SH-SY5Y (cell line): ENCODE data around the gene SLC38A8.
A peak's percentile ranks its signal among the peaks of the same experiment; 100 is the strongest.

Experiments used
- GATA2 ChIP-seq: IDR thresholded peaks from 2 replicates; pipeline ENCODE4 v1.6.1; 2011; ENCODE audit warnings: mild to moderate bottlenecking, low read depth, low read length
- GATA3 ChIP-seq: IDR thresholded peaks from 2 replicates; pipeline ENCODE4 v1.6.1; 2011; ENCODE audit warnings: low read depth, mild to moderate bottlenecking, low read length, moderate library complexity

Gene SLC38A8

DNA sequence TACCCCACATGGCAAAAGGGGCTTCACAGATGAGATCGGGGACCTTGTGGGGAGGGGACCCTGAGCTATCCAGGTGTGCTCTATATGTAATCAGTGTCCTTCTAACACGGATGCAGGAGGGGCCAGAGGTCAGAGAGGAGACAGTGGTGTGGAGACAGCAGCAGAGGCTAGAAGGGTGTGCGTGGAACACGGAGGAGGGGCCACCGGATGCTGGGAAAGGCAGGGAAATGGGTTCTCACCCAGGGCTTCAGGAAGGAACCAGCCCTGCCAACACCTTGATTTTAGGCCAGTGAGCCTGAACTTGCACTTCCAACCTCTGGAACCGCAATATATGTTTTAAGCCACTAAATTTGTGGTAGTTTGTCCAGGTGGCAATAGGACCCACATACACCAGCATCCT lies 4.6 kb upstream of the SLC38A8 start:
- no peak for TF ChIP-seq GATA3
- no peak for TF ChIP-seq GATA2

DNA sequence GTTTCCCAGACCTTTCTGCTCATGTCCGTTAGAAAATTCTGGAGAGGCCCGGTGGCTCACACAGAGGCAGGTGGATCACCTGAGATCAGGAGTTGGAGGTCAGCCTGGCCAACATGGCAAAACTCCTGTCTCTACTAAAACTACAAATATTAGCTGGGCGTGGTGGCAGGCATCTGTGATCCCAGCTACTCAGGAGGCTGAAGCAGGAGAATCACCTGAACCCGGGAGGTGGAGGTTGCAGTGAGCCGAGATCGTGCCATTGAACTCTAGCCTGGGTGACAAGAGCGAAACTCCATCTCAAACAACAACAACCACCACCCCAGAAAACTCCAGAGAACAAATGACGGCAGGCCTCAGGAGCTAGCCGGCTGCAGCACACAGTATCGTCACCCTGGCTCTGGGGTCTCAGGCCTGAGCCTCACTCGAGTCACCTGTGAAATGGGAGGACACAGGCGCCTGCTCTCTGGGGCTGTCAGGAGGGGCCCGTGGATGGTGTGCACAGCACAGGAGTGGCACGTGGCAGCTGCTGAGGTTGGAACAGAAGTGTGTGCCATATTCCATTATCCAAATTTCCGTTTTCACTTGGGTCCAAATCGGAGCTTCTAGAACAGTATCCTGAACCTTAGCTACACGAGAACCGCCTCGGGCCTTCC lies 3.3 kb upstream of the SLC38A8 start:
- TF ChIP-seq GATA3 (no peak), GATA2 (no peak)

DNA sequence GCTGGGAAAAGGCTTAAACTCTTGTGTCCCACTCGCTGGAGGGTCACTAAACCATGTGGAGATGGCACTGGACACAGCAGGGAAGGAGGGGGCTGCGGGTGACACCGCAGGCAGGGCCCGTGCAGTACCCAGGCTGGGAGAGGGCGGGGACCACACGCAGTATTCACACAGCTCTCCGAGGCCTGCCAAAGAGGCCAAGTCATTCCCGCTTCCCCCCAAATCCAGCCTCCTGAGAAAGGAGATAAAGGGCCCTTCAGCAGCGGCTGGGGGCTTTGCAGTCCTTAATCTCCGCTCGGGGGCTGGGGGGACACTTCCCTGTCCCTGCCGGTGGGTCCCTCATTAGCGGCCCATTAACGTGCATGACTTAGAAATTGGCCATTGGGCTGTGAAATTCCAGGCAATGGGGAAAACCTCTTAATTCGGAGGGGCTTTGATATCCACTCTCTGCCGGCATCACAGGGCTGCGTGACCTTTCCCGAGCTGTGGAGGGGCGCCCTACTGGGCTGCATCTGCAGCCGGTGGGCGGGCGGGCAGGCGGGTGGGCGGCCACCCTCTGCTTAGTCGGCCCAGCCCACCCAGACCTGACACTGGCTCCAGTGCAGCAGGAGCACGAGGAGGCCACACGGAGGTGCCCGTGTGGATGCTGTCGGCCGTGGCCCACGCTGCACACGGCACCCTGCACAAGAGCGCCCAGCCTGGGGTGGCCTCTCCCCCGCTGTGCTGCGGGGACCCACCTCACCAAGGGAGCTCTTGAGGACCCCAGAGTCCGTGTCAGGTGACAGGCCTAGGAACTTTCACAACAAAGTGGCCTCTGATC lies 2.6 kb upstream of the SLC38A8 start:
- no peak for TF ChIP-seq GATA3
- TF ChIP-seq GATA2 = no peak

DNA sequence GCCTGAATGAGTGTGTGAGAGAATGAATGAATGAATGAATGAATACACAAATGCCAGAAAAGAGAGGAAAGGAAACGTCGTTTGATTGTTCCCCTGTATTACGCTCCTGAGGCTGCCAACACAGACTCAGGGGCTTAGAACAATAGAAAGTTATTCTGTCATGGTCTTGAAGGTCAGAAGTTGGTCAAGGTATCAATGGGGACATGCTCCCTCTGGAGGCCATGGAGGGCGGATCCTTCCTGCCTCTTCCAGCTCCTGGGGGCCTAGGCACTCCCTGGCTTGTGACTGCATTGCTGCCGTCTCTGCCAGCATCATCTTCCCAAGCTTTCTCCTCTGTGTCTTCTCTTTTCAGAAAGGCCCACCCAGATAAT lies 1.5 kb upstream of the SLC38A8 start:
- TF ChIP-seq GATA2 (no peak), GATA3 (no peak)

DNA sequence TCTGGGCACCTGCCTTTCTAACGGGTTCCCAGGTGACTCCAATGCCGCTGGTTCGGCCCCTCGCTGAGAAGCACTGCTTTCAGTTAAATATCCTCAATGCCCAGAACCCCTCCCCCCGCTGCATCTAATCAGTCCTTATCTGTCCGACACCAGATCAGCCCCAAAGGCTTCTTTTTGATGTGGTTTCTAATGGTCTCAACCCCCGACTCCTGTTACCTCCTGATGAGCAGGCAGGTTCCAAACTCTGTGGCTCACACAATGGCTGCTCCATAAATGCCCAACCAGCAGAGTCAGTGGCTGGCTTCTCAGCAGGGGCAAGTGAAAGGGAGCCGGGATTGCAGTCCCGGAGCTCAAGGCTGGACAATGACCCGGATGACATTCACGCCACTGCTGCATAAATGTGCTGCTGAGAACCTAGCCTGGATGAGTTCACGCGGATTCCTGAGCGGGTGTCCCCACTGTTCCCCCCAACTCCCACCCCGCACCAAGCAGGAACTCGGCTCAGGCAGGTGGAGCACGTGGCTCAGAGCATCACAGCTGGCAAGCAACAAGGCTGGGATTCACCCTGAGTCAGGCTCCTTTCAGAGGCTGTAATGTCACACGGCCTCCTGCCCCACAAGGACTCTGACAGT lies 1.0 kb upstream of the SLC38A8 start:
- TF ChIP-seq GATA3 (no peak), GATA2 (peak; percentile 65)

DNA sequence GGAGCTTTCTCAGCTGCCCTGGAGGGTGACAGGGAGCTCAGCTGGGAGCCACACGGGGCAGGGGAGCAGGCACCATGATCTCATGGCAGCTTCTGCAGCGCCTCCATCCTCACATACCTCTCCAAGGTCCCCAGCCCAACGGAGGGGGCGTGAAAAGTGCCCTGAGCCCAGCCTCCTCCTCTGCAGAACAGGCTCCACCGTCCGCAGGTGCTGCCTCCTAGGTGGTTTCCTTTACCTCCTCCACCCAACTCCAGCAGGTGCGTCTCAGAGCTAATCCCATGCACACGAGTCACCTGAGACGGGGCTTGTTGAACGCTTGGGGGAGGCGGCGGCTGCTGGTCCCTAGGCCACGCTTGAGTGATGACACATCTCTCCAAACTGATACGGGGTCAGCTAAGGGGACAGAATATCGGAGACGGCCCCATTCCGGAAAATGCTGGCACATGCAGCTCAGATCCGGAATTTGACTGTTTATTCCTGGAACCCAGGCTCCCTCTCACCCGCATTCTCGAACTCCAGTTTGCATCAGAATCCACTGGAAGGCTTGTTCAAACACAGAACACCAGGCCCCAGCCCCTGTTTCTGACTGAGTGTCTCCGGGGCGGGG lies 387 bp upstream of the SLC38A8 start:
- no peak for TF ChIP-seq GATA2

DNA sequence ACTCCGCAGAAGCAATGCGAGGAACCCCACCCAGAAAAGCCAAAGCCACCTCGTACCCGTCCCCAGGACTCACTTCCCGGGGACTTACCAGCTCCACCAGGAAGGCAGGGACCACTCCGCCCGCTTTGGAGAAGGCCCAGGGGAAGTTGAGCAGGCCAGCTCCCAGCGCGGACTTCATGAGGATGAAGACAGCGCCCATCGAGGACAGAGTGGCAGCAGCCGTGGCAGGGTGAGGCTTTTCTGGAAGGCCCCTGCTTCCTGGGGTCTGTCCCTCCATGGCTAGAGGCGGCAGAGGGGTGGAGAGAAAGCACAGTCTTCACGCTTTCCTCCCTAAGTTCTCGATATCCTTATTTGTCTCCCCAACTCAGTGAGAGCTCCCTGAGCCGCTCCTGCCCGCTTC lies 714 bp downstream of the SLC38A8 start:
- TF ChIP-seq GATA3 (no peak), GATA2 (no peak)

DNA sequence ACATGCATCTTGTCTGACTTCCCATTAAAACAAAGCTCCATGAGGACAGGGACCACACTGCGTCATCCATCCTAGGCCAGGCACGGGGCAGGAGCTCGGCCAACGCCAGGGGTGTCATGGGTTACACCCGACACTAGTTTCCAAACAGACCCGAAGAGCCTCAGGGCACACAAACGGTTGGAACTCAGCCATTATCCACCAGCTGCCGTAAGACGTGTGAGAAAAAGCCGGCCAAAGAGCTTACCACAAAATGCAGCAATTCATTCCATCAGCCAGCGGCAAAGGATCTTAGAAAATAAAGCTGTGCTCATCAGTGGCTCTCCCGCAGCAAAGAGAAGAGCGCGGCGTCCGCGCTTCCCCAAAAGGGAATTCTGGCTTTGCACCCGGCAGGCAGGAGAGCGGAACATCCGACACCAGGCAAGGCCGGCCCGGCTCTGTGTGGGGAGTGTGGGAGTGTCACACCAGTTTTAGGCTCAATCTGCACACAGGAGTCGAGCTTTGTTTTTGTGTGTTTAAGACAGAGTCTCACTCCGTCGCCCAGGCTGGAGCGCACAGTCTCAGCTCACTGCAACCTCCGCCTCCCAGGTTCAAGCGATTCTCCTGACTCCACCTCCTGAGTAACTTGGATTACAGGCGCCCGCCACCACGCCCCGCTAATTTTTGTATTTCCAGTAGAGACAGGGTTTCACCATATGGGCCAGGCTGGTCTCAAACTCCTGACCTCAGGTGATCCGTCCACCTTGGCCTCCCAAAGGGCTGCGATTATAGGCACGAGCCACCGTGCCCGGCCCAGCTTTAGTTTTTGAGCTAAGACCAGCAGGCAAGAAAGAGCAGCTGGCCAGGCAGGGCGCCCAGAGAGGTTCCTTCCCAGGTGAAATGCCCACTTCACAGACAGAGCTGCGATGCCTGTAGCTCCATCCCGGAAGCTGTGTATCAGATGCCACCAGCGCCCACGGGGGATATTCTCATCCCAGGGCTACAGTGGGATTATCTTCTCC lies 1.5 kb downstream of the SLC38A8 start:
- TF ChIP-seq GATA3 (no peak), GATA2 (no peak)

DNA sequence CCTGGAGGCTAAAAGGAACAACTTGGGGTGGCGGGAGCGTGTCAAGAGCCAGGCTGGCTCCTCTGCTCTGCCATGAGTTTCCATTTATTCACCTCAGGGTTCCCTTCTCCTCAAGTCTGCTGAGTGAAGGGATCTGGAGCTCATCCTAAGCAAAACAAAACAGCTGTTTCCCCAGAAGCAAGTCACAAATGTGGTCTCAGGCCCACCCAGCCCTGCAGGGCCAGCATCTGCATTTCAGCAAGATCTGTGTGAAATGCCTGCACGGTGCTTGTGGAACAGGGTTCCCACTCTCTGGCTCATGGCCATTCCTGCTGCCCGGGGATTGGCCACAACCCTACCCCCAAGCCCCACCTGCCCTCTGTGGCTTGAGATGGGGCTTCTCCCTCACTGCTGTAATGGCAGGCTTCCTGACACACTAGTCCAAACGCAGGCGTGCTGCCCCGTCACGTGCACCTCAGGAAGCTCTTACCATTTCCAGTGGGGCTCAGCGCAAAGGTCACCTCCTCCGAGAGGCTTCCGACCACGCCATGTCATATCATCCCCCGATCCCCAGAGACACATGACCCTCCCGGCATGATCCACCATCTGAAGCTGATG lies 2.3 kb downstream of the SLC38A8 start:
- no peak for TF ChIP-seq GATA2
- TF ChIP-seq GATA3 = no peak

DNA sequence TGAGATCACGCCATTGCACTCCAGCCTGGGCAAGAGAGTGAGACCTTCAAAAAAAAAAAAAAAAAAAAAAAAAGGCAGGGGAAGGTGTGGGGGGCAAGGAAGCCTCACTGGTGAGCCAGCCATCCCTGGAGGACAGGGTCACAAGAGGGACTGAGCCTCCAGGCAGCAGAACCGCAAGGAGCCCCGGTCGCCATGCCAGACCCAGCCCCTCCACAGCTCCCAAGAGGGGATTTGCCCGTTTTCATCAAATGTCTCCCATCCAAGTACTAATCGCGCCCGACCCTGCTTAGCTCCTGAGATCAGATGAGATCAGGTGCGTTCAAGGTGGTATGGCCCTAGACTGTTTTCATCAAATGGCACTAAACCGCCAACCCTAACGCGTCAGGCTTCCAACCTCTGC lies 2.9 kb downstream of the SLC38A8 start:
- TF ChIP-seq GATA2 (no peak), GATA3 (no peak)

DNA sequence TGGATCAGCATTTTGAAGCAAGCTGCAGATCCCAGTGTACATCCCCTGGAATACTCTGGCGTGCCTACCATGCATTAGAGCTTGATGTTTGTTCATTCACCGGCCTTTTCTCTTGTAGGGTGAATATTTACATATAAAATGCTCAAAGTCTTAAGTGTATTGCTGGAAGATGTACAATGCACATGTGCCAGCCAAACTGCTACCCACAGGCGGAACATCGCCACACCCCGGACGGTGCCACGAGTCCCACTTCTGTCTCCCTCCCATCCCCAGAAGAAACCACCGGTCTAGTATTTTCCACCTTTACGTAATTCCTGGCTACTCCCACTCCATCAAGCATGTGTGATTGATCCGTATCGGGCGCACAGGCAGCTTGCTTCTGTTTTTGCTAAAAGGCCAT lies 4.1 kb downstream of the SLC38A8 start:
- TF ChIP-seq GATA3 = no peak
- TF ChIP-seq GATA2 = no peak

DNA sequence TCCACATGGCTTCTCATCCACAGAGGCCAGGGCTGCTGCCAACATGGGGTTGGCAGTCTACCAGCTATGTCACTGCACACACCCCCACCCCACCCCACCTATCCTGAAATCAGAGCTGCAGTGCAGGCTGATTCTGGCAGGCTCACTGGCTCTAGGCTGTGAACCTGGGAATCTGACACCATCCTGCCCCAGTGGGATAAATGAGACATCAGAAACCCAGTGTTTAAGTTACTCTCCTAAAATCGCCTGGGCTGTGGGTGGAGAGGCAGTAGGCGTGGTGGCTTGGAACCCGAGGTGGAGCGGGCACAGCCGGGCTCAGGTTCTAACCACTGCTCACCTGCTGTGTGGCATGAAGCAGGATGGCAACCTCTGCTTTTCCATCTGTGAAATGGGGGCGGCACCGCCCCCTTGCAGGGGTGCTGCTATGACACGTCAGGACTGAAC lies 5.6 kb downstream of the SLC38A8 start:
- TF ChIP-seq GATA3 = no peak
- no peak for TF ChIP-seq GATA2

DNA sequence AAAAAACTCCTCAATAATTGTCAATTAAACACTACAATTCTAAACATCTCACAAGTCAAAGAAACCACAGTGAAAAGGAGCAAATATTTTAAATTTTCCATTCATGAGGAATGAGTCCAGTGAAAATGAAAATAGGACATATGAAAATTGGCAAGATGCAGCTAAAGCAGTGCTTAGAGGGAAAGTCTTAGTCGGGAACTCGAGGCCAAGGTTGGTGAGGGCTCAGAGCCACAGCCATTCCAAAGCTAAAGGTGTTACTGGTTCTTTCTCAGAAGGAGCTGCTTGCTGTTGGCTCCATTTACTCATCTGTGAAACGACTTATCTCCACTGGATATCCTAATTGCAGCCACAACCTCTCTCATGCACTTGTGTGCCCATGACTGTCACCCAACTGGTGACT lies 6.5 kb downstream of the SLC38A8 start:
- TF ChIP-seq GATA3 = no peak
